ENCODE data around the gene TMEM255A.

Gene TMEM255A

DNA sequence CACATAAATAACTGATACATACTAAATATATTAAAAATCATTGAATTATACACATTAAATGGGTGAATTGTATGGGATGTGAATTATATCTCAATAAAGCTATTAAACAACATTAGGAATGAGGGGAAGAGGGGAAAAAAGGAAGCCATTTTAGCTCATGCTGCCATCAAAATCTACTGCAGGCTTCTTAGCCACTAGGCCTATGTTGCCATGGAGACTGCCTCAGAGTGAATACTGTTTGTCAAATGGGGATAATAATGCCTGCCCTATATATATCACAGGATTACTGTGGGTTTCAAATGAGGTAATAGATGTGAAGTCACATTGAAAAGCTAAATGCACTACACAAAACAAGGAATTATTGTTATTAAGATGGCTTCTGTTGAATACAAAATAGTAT is 21.2 kb downstream of the TMEM255A start:
- TF ChIP-seq, protein P1, sequence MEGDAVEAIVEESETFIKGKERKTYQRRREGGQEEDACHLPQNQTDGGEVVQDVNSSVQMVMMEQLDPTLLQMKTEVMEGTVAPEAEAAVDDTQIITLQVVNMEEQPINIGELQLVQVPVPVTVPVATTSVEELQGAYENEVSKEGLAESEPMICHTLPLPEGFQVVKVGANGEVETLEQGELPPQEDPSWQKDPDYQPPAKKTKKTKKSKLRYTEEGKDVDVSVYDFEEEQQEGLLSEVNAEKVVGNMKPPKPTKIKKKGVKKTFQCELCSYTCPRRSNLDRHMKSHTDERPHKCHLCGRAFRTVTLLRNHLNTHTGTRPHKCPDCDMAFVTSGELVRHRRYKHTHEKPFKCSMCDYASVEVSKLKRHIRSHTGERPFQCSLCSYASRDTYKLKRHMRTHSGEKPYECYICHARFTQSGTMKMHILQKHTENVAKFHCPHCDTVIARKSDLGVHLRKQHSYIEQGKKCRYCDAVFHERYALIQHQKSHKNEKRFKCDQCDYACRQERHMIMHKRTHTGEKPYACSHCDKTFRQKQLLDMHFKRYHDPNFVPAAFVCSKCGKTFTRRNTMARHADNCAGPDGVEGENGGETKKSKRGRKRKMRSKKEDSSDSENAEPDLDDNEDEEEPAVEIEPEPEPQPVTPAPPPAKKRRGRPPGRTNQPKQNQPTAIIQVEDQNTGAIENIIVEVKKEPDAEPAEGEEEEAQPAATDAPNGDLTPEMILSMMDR (IDR thresholded peaks at IDR 0.05; ENCODE audit: borderline replicate concordance, control extremely low read depth, extremely low read depth, insufficient read depth, missing control alignments): no peak
- no peak for DNase-seq (ENCODE audit: low spot score)
- in situ Hi-C loops (cut with MboI; ENCODE audit: low sequenced_read_pairs, unreplicated experiment): no loop called here

- TF ChIP-seq, protein P1 (IDR thresholded peaks at IDR 0.05; ENCODE audit: borderline replicate concordance, control extremely low read depth, extremely low read depth, insufficient read depth, missing control alignments): no peak
- in situ Hi-C loops (cut with MboI; ENCODE audit: low sequenced_read_pairs, unreplicated experiment): no loop called here
- DNase-seq (ENCODE audit: low spot score): no peak
Measured at GRCh38 chrX:120287513-120288112, 23.6 kb downstream of the TMEM255A start.

GRCh38 chrX:120286733-120287512 is 24.3 kb downstream of the TMEM255A start:
- TF ChIP-seq, protein P1 (IDR thresholded peaks at IDR 0.05; ENCODE audit: borderline replicate concordance, control extremely low read depth, extremely low read depth, insufficient read depth, missing control alignments): no peak
- DNase-seq (ENCODE audit: low spot score): no peak
- in situ Hi-C loops (cut with MboI; ENCODE audit: low sequenced_read_pairs, unreplicated experiment): no loop called here

GRCh38 chrX:120282697-120283096 is 28.6 kb downstream of the TMEM255A start:
- TF ChIP-seq, protein P1 (IDR thresholded peaks at IDR 0.05; ENCODE audit: borderline replicate concordance, control extremely low read depth, extremely low read depth, insufficient read depth, missing control alignments): no peak
- DNase-seq (ENCODE audit: low spot score): no peak
- in situ Hi-C loops (cut with MboI; ENCODE audit: low sequenced_read_pairs, unreplicated experiment): no loop called here

- TF ChIP-seq, protein P1 (IDR thresholded peaks at IDR 0.05; ENCODE audit: borderline replicate concordance, control extremely low read depth, extremely low read depth, insufficient read depth, missing control alignments): no peak
- DNase-seq (ENCODE audit: low spot score): no peak
- in situ Hi-C loops (cut with MboI; ENCODE audit: low sequenced_read_pairs, unreplicated experiment): no loop called here
Measured at GRCh38 chrX:120281761-120282160, 29.5 kb downstream of the TMEM255A start.

GRCh38 chrX:120281021-120281624 is 30.1 kb downstream of the TMEM255A start:
- in situ Hi-C loops (cut with MboI; ENCODE audit: low sequenced_read_pairs, unreplicated experiment): no loop called here
- TF ChIP-seq, protein P1 (IDR thresholded peaks at IDR 0.05; ENCODE audit: borderline replicate concordance, control extremely low read depth, extremely low read depth, insufficient read depth, missing control alignments): no peak
- DNase-seq (ENCODE audit: low spot score): no peak

All from GM13976 (cell line).